LNCAP (cell line): ENCODE data around the gene TRIM67.

Source experiments
- TF ChIP-seq, protein P1 (sequence below): fragments of 450-650 bp; IDR thresholded peaks from 2 replicates; pipeline ENCODE4 v1.5.1; 2017; ENCODE audit warnings: mild to moderate bottlenecking

The TRIM67 gene

DNA sequence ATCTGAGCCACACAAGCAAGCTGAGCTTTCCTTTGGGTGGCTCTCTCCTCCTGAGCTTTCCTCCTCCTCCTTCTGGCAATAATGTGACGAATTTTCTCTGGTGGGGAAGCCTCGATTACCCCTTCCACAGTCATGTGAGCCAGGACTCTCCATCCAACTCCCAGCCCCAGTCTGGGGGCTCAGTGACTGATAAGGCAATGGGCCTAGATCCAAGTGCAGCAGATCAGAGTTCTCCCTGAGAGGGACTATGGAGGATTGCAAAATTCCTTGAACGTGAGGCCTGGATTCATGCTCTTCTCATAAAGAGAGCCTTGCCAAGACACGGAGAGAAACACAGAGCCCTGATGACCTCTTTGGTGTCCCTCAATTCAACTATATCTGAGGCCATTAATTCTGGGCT lies 31.3 kb upstream of the TRIM67 start:
- TF ChIP-seq, protein P1, sequence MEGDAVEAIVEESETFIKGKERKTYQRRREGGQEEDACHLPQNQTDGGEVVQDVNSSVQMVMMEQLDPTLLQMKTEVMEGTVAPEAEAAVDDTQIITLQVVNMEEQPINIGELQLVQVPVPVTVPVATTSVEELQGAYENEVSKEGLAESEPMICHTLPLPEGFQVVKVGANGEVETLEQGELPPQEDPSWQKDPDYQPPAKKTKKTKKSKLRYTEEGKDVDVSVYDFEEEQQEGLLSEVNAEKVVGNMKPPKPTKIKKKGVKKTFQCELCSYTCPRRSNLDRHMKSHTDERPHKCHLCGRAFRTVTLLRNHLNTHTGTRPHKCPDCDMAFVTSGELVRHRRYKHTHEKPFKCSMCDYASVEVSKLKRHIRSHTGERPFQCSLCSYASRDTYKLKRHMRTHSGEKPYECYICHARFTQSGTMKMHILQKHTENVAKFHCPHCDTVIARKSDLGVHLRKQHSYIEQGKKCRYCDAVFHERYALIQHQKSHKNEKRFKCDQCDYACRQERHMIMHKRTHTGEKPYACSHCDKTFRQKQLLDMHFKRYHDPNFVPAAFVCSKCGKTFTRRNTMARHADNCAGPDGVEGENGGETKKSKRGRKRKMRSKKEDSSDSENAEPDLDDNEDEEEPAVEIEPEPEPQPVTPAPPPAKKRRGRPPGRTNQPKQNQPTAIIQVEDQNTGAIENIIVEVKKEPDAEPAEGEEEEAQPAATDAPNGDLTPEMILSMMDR: no peak

DNA sequence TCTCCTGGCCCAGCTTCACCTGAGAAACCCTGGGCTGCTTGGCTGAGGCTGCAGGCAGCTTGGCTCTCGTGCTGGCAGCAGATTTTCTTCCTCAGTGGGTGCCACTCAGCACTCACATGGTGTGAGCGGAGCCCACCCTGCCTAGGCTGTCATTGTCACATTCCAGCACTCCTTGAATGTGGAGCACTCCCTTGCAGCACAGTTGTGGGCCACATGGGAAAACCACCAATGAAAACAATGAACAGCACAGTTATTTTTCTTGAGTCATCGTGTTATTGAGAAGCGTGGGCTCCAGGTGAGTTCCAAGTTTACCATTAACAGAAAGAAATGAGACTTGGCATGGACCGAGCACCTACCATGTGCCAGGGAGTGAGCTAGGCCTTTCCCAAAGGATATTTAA lies 27.2 kb upstream of the TRIM67 start:
- TF ChIP-seq, protein P1: no peak

DNA sequence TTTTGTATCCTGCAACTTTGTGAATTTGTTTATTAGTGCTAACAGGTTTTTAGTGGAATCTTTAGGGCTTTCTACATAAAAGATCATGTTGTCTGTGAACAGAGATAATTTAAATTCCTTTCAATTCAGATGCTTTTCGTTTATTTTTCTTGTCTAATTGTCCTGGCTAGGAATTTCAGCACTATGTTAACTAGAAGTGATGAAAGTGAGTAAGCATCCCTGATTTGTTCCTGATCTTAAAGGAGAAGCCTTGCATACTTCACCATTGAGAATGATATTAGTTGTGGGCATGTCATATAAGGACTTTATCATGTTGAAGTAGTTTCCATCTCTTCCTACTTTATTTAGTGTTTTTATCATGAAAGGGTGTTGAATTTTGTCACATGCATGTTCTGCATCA lies 23.6 kb upstream of the TRIM67 start:
- TF ChIP-seq, protein P1: no peak

DNA sequence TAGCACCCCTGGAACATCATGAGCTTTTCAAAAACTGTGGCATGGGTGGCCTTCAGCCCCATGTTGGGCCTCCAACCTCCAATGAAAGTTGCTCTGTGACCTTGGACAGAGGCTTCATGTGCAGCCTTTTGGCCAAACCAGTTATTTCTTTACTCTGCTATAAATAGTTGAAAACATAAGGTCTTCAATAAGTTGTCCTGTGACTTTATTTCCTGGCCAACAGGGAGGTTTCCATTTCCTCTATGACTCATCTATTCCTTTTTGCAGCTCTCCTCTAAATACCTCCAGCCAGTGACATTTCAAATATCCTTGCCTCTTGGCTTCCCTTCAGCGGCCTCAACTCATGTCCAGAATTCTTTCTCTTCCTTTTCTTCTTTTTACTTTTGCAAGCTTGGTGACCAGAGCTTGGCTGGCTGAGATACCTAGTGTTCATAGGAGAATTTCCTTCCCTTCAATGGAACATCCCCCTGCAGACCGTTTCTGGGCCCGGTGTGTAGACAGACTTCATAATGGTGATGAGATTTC lies 22.7 kb upstream of the TRIM67 start:
- TF ChIP-seq, protein P1: no peak

DNA sequence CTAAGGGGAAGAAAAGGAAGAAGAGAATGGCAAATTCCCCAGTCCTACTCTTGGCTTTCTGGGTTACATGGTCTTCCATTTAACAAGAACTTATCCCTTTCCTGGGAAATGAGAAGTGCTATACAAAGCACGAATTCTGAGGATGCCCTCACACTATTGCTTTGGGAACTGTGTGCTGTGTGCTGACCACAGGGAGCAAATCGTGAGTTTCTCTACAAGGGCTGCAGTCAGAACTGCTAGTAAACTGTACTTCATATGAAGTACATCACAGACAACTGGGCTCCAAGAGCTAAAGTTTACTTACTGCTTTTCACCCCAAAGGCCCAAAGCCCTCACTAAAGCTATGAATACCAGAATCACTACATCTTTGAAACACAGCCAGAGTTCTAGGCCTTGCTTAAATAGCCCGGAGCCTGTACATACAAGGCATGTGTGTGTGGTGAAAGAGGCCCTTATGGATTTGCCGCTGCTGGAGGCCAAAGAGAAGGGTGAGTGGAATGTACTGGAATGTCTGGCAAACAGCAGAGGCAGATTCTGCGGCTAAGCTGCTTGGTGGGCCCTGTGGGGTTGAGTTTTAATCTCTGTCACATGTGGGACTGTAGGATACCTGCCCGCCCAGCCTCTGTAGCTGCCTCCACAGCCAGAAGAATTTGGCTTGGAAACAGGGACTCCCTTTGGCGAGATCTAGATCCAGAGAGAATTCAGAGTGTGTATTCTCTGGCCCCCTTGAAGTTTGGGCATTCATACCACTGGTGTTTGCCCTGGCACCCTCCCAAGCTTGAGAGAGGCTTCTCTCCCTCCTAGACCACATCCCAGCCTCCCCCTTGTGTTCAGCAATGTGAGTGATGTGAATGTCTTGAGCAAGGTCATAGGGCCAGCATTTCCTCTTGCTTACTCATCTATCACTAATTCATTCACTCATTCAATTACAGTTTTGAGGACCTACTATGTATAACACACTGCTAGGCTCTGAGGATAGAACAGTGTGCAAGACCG lies 21.9 kb upstream of the TRIM67 start:
- TF ChIP-seq, protein P1: no peak

DNA sequence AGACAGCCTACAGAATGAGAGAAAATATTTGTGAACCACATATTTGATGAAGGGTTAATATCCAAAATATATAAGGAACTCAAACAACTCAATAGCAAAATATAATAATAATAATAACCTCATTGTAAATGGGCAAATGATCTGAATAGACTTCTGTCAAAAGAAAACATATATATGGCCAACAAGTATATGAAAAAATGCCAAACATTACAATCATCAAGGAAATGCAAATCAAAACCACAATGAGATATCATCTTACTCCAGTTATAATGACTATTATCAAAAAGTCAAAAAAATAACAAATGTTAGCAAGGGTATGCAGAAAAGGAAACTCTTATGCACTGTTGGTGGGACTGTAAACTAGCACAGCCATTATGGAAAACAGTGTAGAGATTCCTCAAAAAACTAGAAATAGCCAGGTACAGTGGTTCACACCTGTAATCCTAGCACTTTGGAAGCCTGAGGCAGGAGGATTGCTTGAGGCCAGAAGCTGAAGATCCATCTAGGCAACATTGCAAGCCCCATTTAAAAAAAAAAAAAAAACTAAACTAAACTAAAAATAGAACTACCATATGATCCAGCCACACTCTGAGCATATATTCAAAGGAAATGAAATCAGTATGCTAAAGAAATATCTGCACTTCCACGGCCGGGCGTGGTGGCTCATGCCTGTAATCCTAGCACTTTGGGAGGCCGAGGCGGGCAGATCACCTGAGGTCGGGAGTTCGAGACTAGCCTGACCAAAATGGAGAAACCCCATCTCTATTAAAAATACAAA lies 17.3 kb upstream of the TRIM67 start:
- TF ChIP-seq, protein P1: no peak

DNA sequence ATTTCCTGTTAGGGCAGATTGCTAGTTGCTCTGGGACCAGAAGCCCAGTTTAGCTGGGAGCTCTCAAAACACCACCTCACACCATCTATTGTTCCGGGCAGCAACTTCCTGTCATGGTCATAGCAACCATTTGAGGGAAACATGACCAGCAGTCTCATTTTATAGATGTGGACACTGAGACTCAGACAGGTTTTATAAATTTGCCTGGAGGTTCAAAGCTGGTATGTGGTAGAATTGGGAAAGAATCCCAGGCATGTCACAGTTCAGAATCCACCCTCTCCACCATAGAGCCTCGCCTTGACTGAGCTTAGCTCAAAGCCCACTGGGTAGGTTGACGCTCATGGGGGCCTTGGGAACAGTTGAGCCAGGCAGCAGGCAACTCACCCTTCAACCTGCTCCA lies 14.0 kb upstream of the TRIM67 start:
- TF ChIP-seq, protein P1: no peak
